Measurements from ENCODE around the gene G3BP2.
A peak's percentile ranks its signal among the peaks of the same experiment; 100 is the strongest.
"Not testable (repeated sequence)": the region's sequence is repeated elsewhere in the genome, so short reads cannot be mapped to it uniquely, and the experiment has no call there.

G3BP2 gene

GRCh38 chr4:75683482-75684155, 10.4 kb upstream of the G3BP2 start:
- no peak for DNase-seq (ENCODE audit: low spot score)

DNA sequence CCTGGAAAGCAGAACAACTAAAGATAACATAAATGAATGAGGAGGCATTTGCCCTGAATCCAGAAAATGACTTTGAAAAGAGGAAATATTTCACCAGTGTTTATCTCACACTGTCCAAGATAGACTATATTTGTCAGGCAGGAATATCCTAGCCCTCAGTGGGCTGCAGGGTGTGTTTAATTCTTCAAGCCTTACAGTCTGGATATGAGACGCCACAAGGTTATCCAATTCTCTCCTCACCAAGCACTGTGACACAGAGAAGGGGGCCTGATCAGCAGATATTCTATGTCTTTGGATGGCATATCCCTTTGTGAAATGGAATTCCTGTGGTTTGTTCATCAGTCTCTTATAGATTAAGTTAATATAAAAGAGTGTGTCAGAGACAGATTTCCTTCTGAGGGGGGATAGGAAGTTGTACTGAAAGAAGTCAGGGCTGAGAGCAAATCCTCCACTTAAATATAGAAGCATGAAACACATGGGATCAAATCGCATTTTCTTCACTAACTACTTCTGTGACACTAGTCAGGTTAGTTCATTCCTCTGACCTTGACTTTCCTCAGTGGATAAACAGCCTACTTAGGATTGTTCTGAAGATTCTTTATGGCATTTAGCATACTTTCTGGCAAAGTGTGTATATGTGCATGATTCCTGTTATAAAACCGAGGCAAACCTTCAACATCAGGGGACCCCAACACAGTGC, 6.8 kb upstream of the G3BP2 start:
- no peak for DNase-seq (ENCODE audit: low spot score)

DNA sequence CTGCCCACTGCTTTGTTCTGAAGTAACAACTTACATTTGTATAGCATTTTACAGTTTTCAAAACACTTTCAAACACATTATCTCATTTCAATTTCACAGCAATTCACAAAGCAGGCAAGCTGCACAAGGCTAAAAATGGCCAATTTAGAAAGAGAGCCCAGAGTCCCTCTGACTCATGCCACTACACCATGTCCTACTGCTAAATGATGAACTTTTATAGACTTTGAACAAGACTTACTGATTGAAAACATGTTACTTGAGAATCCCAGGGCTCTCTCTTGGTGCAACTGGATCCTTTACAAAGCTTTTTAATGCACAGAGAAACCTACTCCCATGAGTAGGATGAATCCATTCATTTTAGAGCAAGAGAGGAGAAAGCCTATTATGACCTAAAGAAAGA, 5.8 kb upstream of the G3BP2 start:
- DNase-seq (ENCODE audit: low spot score) = no peak

GRCh38 chr4:75678473-75678872, 5.3 kb upstream of the G3BP2 start:
- DNase-seq (ENCODE audit: low spot score) = no peak

GRCh38 chr4:75675004-75675531, 1.9 kb upstream of the G3BP2 start:
- DNase-seq (ENCODE audit: low spot score) = no peak

GRCh38 chr4:75673959-75674328, 733 bp upstream of the G3BP2 start:
- no peak for DNase-seq (ENCODE audit: low spot score)

GRCh38 chr4:75672461-75673026, 667 bp downstream of the G3BP2 start:
- DNase-seq (ENCODE audit: low spot score) = peak; percentile 47

GRCh38 chr4:75671802-75672421, 1.3 kb downstream of the G3BP2 start:
- no peak for DNase-seq (ENCODE audit: low spot score)

GRCh38 chr4:75668596-75668995, 4.6 kb downstream of the G3BP2 start:
- DNase-seq (ENCODE audit: low spot score) = no peak

DNA sequence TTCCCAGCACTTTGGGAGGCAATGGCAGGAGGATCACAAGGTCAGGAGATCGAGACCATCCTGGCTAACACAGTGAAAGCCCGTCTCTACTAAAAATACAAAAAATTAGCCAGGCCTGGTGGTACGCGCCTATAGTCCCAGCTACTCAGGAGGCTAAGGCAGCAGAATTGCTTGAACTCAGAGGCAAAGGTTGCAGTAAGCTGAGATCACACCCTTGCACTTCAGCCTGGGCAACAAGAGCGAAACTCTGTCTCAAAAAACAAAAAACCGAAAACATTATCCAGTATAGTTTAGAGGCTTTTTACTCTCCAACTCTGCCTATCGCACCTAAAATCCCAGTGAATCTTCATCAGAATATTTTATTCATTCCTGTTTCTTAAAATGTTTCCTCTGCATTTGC, 5.6 kb downstream of the G3BP2 start:
- DNase-seq (ENCODE audit: low spot score) = not testable (repeated sequence)

GRCh38 chr4:75666299-75666698, 6.9 kb downstream of the G3BP2 start:
- DNase-seq (ENCODE audit: low spot score) = no peak

- not testable (repeated sequence) for DNase-seq (ENCODE audit: low spot score)
Measured at GRCh38 chr4:75664604-75665003, 8.6 kb downstream of the G3BP2 start.

DNA sequence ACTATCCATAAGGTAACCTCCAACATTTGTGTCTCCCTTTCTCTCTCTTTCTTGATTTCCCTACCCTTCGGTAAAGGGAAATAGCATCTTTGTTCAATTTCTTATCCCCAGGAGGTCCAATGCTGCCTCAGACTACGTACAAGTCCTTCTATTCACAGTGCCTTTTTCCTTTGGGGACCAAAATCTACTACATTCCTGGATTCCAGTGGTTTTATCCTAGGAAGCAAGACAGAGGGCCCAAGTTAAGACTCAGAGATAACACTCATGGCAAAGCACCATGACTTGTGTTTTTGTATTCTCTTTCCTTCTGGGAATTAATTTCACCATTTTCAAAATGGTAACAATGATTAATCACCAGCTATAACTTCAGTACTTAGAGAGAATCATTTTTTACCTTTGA, 10.6 kb downstream of the G3BP2 start:
- no peak for DNase-seq (ENCODE audit: low spot score)

DNA sequence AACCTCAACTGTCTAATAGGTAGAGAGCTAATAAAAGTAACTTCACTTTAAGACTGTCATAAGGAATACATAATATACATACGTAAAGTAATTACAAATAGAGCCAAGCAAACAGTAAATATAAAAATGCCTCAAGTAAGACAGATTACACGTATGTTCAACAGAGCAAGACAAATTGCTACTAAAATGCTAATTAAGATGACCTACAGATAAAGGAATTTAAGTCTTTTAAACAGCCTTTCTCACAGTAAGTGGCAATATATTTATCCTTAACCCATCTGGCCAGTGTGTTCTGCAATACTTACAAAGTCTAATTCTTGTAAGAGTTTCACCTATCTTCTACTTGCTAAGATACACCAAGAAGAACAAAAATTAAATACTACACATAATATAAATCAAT, 12.7 kb downstream of the G3BP2 start:
- no peak for DNase-seq (ENCODE audit: low spot score)

GRCh38 chr4:75659512-75660031, 13.6 kb downstream of the G3BP2 start:
- no peak for DNase-seq (ENCODE audit: low spot score)

DNA sequence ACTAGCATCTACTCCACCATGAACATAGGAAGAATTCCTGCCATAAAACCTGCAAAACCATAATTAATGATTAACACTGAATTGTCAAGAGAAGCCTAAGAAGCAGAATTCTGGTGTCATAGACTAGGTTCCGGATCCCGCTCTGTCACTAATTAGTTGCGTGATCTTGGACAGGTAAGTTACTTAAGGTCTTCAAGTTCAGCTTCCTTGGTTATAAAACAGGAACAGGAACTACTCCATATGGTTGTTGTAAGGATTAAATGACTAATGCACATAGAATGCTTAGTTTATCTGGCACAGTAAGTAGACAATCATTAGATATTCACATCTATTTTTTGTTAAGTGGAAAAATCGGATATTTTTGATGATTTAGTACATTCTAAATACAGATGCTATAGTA, 14.3 kb downstream of the G3BP2 start:
- DNase-seq (ENCODE audit: low spot score) = peak; percentile 42

DNA sequence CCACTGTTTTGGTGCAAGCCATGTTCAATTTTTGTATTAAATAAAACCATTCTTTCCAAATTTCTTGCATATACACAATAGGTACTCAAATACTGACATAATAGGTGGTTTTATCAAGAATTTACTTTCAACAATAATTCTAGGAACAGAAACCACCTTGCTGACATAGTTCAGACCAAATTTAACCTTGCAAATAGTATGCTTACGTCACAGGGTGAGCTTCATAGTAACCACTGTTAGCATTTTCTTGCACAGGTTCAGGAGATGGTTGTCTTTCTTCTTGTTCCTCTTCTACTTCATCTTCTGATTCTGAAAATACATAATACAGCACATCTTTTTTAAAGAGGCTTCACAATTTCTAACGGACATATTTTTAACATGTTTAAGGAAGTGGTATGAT, 17.6 kb downstream of the G3BP2 start:
- no peak for DNase-seq (ENCODE audit: low spot score)

GRCh38 chr4:75654905-75655304, 18.3 kb downstream of the G3BP2 start:
- DNase-seq (ENCODE audit: low spot score) = no peak

DNA sequence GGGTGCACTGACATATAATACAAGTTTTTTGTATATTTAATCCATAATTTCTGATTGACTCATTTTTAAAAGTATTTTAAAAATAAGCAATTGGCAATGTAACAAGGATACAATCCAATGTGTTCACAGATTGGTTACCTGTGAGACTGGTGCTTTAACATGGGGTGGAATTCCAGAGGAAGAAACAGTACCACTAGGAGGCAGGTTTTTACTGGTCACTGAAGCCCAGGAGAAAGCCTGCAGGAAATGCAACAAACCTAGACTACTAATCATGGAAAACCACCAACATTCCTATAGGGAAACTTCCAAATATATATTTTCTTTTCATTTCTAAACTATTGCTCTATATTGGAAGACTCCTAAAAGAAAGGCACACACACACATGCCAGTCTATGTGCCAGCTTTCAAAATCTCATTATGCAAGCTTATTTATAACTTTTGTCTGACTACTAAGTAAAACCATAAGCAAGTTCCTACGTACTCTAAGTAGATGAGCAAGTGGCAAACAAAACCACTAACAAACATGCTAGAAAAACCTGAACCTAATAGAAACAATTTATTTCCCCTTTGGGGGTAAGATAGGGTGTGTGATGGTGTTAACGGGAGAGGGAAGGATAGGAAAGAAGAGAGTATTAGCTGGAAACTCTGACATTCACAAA, 19.2 kb downstream of the G3BP2 start:
- peak; percentile 42 for DNase-seq (ENCODE audit: low spot score)

GRCh38 chr4:75644095-75644494, 29.1 kb downstream of the G3BP2 start:
- DNase-seq (ENCODE audit: low spot score) = no peak

GRCh38 chr4:75643651-75644050, 29.6 kb downstream of the G3BP2 start:
- no peak for DNase-seq (ENCODE audit: low spot score)

DNA sequence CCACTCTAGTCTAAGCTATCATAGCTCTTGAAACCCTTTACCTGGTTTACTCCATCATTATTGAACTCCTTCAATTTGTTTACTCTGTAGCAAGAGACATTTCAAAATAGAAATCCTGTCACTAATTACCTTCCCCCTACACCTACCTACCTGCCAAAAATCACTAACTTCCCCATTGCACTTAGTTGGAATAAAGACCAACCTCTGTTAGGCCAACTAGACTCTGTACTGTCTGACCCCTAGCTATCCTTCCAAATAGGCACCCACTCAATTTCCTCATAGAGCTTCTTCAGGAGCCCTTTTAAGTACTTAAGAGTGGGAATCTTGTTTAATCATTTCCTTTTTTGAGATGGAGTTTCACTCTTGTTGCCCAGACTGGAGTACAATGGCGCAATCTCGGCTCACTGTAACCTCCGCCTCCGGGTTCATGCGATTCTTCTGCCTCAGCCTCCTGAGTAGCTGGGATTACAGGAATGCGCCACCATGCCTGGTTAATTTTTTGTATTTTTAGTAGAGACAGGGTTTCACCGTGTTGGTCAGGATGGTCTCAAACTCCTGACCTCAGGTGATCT, 34.0 kb downstream of the G3BP2 start:
- no peak for DNase-seq (ENCODE audit: low spot score)

Data from kidney capillary endothelial cell (primary cell).